ENCODE measurements around the gene GLIPR1L2. TPM values are rescaled to one million over a fixed set of nuclear protein-coding genes. Genes with fewer than 3 reads are reported as not detected.
A peak's percentile ranks its signal among the peaks of the same experiment; 100 is the strongest.

GLIPR1L2 gene
- total RNA-seq, 4 donors from 2014 or later = 0.20 to 3.3 (median 1.7) TPM

DNA sequence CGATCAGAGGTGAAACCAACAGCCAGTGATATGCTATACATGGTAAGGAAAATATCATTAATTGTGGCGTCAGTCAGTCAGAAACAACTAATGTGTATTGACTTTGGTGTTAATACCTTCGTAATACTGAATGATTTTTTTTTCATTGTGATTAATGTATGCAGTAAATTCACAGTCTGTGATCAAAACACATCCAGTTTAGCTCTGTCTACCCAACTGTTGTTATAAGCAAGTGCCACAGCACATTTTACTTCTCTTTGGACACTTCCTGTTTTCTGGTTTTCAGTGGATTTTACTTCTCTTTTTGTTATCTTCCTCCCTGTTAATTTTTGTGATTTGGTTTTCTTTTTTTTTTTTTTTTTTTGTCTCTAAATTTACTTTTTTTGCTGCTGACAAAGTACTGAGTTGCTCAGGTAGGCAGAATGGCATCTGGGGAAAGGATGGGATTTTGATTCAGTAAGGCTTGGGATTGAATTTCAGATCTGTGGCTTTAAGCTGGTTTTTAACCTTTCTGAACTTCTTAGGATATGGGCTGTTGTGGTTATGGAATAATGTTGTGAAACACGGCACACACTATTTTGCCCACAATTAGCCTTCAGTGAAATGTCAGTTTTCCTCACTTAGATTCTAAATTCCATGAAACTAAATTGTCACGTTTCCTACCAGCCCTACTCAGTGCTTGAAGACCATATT lies 90.3 kb downstream of the GLIPR1L2 start:
- Histone ChIP-seq H3K36me3 (no peaks in the 10 kb centered on the region), H3K4me1 (peaks cover 0 to 15% (median 5%) of the 10 kb centered on the region in 4 donors), H3K4me3 (peak overlapping the region; percentile 30 to 48 (median 40)), H3K27ac (peak overlapping the region; percentile 21 to 79 (median 72)), H3K9me3 (no peaks in the 10 kb centered on the region), H3K27me3 (no peaks in the 10 kb centered on the region)
- DNase-seq (ENCODE audit: low spot score in 2 of 2) = no peak
- 28 to 34% methylated on average over 5 of the region's 5 CpGs for WGBS, 2 donors
- TF ChIP-seq EP300 (IDR thresholded peaks at IDR 0.05) = no peak
- TF ChIP-seq, protein P1, sequence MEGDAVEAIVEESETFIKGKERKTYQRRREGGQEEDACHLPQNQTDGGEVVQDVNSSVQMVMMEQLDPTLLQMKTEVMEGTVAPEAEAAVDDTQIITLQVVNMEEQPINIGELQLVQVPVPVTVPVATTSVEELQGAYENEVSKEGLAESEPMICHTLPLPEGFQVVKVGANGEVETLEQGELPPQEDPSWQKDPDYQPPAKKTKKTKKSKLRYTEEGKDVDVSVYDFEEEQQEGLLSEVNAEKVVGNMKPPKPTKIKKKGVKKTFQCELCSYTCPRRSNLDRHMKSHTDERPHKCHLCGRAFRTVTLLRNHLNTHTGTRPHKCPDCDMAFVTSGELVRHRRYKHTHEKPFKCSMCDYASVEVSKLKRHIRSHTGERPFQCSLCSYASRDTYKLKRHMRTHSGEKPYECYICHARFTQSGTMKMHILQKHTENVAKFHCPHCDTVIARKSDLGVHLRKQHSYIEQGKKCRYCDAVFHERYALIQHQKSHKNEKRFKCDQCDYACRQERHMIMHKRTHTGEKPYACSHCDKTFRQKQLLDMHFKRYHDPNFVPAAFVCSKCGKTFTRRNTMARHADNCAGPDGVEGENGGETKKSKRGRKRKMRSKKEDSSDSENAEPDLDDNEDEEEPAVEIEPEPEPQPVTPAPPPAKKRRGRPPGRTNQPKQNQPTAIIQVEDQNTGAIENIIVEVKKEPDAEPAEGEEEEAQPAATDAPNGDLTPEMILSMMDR (IDR thresholded peaks at IDR 0.05) = no peak
- TF ChIP-seq POLR2A (IDR thresholded peaks at IDR 0.05) = no peak

GRCh38 chr12:75481774-75482173 lies 90.9 kb downstream of the GLIPR1L2 start:
- H3K4me1 ChIP-seq = peaks cover 0 to 15% (median 5%) of the 10 kb centered on the region in 4 donors
- no peaks in the 10 kb centered on the region for H3K36me3 ChIP-seq
- DNase-seq (ENCODE audit: low spot score in 2 of 2) = no peak
- H3K9me3 ChIP-seq = no peaks in the 10 kb centered on the region
- TF ChIP-seq, protein P1 (IDR thresholded peaks at IDR 0.05) = no peak
- TF ChIP-seq EP300 (IDR thresholded peaks at IDR 0.05) = no peak
- TF ChIP-seq POLR2A (IDR thresholded peaks at IDR 0.05) = no peak
- H3K27ac ChIP-seq = peak overlapping the region in 3 of 4 donors; percentile 69 to 79 (median 74)
- 70 to 90% methylated on average over 4 of the region's 4 CpGs for WGBS, 2 donors
- no peaks in the 10 kb centered on the region for H3K27me3 ChIP-seq
- peak overlapping the region; percentile 10 to 48 (median 30) for H3K4me3 ChIP-seq

Other genes with a start within 250 kb of the GLIPR1L2 start
- 1 to 10 TPM in 1 of 4 donors, under 1 TPM in 1, not detected in 2; 0.30 to 1.5 TPM for gene KCNC2, start 181.2 kb upstream of the GLIPR1L2 start, total RNA-seq
- gene CAPS2, start 60.8 kb upstream of the GLIPR1L2 start, total RNA-seq = 10 to 100 TPM; 18.8 to 33.0 (median 30.9) TPM
- gene GLIPR1L1, start 56.4 kb upstream of the GLIPR1L2 start, total RNA-seq = not detected
- 10 to 100 TPM in 1 of 4 donors, 1 to 10 TPM in 3; 4.7 to 12.3 (median 6.5) TPM for gene GLIPR1, start 89.7 kb downstream of the GLIPR1L2 start, total RNA-seq
- 10 to 100 TPM; 16.5 to 34.7 (median 22.2) TPM for gene KRR1, start 120.5 kb downstream of the GLIPR1L2 start, total RNA-seq

Measured in tibial nerve (tissue), 4 donors.